H1 (cell line): ENCODE results near the gene DEXI. TPM values are rescaled to one million over a fixed set of nuclear protein-coding genes. Genes with fewer than 3 reads are reported as not detected.

Experiments
- EP300 ChIP-seq, 2 experiments: IDR thresholded peaks; 1 replicate in 1 of 2; 2 replicates in 1 of 2; pipeline ENCODE4 v1.6.1; 2011 to 2012; ENCODE audit warnings: low read depth in 2 of 2, low read length in 2 of 2, mild to moderate bottlenecking in 2 of 2, borderline replicate concordance in 1 of 2, inconsistent platforms in 1 of 2, moderate library complexity in 1 of 2
- polyA plus RNA-seq, 7 experiments: library from polyadenylated mRNA; depleted of rRNA in 3 of 7; stranded (reverse) in 5 of 7; unstranded in 2 of 7; fragments of >200 nt in 5 of 7; fragments of 200-250 nt in 2 of 7; gene quantifications; 1 replicate in 5 of 7; 2 replicates in 1 of 7; 4 replicates in 1 of 7; pipeline versions ENCODE4 v1.2.1 to v1.2.3, GENCODE V29; 2011 to 2013; ENCODE audit warnings: missing spikeins in 2 of 7, mixed read lengths in 2 of 7
- total RNA-seq: library from RNA; stranded (reverse); fragmentation: NEBNext Ultra II Directional; extraction: Animal tissue kit (Norgen Biotek cat#: 25700); gene quantifications from 2 replicates; pipeline ENCODE4 v1.2.1, GENCODE V29; 2021

DEXI gene
- total and polyA plus RNA-seq, 2 of the 8 experiments (the other 6 are each of a cell fraction or from before 2014, with no cell fraction given) = 39.5 to 47.3 TPM

GRCh38 chr16:10897134-10897533, 45.1 kb downstream of the DEXI start (continued):
- TF ChIP-seq EP300 (IDR thresholded peaks at IDR 0.05; ENCODE audit: borderline replicate concordance in 1 of 2, low read depth in 2 of 2, low read length in 2 of 2) = no peak
